LNCaP clone FGC (cell line): ENCODE results near the gene CNEP1R1.

Experiments
- DNase-seq: peaks from one replicate; pipeline ENCODE4 v3.0.0-alpha.2; 2011; ENCODE audit warnings: low read depth
- H3K4me3 ChIP-seq: 2 replicates; pipeline ENCODE4 v1.5.1; 2011; ENCODE audit warnings: mild to moderate bottlenecking, low read depth, low read length, control low read depth
- TF ChIP-seq, protein P1 (sequence below): IDR thresholded peaks from 2 replicates; pipeline ENCODE4 v1.5.1; 2012; ENCODE audit warnings: mild to moderate bottlenecking; ENCODE audit not compliant: control insufficient read depth, insufficient read depth; ENCODE audit errors: extremely low read depth

Gene CNEP1R1

DNA sequence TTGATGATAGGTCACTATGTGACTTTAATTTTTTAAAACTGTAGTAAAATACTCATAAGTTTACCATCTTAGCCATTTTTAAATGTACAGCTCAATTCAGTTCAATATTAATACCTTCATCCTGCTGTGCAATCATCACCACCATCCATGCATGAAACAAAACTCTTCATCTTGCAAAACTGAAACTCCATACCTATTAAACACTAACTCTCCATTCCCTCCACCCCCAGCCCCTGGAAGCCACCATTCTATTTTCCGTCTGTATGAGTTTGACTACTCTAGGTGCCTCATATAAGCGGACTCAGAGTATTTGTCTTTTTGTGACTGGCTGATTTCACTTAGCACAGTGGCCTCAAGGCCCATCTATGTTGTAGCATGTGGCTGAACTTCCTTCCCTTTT lies 9.4 kb upstream of the CNEP1R1 start:
- DNase-seq = no peak
- H3K4me3 ChIP-seq = no peak overlapping the region
- TF ChIP-seq, protein P1, sequence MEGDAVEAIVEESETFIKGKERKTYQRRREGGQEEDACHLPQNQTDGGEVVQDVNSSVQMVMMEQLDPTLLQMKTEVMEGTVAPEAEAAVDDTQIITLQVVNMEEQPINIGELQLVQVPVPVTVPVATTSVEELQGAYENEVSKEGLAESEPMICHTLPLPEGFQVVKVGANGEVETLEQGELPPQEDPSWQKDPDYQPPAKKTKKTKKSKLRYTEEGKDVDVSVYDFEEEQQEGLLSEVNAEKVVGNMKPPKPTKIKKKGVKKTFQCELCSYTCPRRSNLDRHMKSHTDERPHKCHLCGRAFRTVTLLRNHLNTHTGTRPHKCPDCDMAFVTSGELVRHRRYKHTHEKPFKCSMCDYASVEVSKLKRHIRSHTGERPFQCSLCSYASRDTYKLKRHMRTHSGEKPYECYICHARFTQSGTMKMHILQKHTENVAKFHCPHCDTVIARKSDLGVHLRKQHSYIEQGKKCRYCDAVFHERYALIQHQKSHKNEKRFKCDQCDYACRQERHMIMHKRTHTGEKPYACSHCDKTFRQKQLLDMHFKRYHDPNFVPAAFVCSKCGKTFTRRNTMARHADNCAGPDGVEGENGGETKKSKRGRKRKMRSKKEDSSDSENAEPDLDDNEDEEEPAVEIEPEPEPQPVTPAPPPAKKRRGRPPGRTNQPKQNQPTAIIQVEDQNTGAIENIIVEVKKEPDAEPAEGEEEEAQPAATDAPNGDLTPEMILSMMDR = no peak

DNA sequence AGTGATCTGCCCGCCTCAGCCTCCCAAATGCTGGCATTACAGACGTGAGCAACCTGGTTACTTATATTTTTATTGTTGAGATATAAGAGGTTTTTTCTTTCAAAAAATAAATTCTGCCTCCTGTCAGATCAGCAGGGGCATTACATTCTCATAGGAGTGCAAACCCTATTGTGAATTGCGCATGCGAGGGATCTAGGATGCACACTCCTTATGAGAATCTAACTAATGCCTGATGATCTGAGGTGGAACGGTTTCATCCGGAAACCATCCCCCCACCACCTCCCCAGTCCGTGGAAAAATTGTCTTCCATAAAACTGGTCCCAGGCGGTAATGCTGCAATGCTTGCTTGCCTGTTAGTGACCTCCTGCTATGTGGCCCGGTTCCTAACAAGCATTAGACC lies 7.5 kb upstream of the CNEP1R1 start:
- H3K4me3 ChIP-seq = no peak overlapping the region
- TF ChIP-seq, protein P1 = no peak
- DNase-seq = no peak

- DNase-seq = no peak
- H3K4me3 ChIP-seq = no peak overlapping the region
Observed at GRCh38 chr16:50021544-50021943, 3.5 kb upstream of the CNEP1R1 start.

GRCh38 chr16:50023641-50024040 lies 1.4 kb upstream of the CNEP1R1 start:
- H3K4me3 ChIP-seq = no peak overlapping the region
- TF ChIP-seq, protein P1 = no peak
- DNase-seq = no peak

More at GRCh38 chr16:50021544-50021943, 3.5 kb upstream of the CNEP1R1 start:
- TF ChIP-seq, protein P1 = no peak

- TF ChIP-seq, protein P1 = no peak
- no peak overlapping the region for H3K4me3 ChIP-seq
Observed at GRCh38 chr16:50024207-50024606, 818 bp upstream of the CNEP1R1 start.

DNA sequence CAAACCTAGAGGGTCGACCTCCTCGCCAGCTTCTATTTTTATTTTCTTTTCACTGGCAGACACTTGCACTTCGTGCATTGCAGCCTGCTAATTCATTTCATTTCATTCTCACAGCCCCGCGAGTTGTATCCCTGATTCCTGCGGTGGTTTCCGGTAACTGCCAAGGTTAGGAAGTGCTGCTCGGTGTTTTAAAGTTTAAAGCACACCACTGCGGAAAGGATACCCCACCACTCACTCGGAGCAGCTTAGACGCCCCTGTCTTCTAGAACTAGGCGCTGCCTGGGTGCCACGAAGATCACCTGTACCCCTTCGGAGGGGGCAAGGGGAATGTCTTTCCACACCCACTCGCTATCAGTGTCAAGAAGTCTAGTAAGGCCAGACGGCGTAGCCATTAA lies 509 bp downstream of the CNEP1R1 start:
- peak overlapping the region; percentile 92 for H3K4me3 ChIP-seq
- DNase-seq = no peak
- TF ChIP-seq, protein P1 = no peak

More at GRCh38 chr16:50024207-50024606, 818 bp upstream of the CNEP1R1 start:
- DNase-seq = no peak

- no peak for DNase-seq
- TF ChIP-seq, protein P1 = no peak
- no peak overlapping the region for H3K4me3 ChIP-seq
Observed at GRCh38 chr16:50027829-50028228, 2.8 kb downstream of the CNEP1R1 start.
